ENCODE results near the gene CHRNA7. TPM values are rescaled to one million over a fixed set of nuclear protein-coding genes. Genes with fewer than 3 reads are reported as not detected.

Gene CHRNA7
- polyA plus RNA-seq, 4 donors = 4.3 to 13.7 (median 8.0) TPM

GRCh38 chr15:32014953-32015352 is 15.4 kb upstream of the CHRNA7 start:
- no peaks in the 10 kb centered on the region for H3K36me3 ChIP-seq (ENCODE audit: control insufficient read depth in 3 of 3, insufficient read depth in 2 of 3, low read depth in 1 of 3, low read length in 3 of 3)
- no peaks in the 10 kb centered on the region for H3K27me3 ChIP-seq (ENCODE audit: control insufficient read depth in 3 of 3, insufficient read depth in 3 of 3, low read length in 3 of 3)
- no peaks in the 10 kb centered on the region for H3K4me1 ChIP-seq (ENCODE audit: control insufficient read depth in 3 of 3, insufficient read depth in 2 of 3, low read depth in 1 of 3, low read length in 2 of 3)
- H3K9me3 ChIP-seq (ENCODE audit: control insufficient read depth in 2 of 2, insufficient read depth in 1 of 2, low read depth in 1 of 2, low read length in 1 of 2) = peaks cover 0 to 2% of the 10 kb centered on the region in 2 donors
- WGBS, 3 donors = 84 to 97% (median 91%) methylated on average over 1 of the region's 1 CpG
- DNase-seq = no peak
- H3K4me3 ChIP-seq (ENCODE audit: low read depth in 1 of 3, low read length in 3 of 3) = no peak overlapping the region
- H3K27ac ChIP-seq (ENCODE audit: low read depth in 1 of 3, low read length in 2 of 3) = no peak overlapping the region
- FAIRE-seq = no peak

DNA sequence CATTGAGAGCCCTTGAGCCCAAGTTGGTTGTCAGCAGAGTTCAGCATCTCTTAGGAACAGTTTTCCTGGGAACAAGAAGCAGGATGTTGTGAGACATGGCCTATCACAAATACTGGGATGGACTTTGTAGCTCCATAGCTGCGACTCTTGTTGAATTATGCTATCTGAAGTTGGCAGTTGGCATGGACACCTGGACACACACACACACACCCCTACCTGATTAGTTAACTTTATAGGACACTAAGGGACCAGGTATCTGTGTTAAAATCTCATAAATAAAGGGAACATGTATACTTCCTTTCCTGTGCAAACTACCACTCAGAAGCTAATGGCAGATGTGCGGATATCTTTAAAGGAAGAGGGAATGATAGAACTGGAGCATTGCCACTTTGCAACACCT is 10.2 kb upstream of the CHRNA7 start:
- no peak overlapping the region for H3K4me3 ChIP-seq (ENCODE audit: low read depth in 1 of 3, low read length in 3 of 3)
- no peaks in the 10 kb centered on the region for H3K36me3 ChIP-seq (ENCODE audit: control insufficient read depth in 3 of 3, insufficient read depth in 2 of 3, low read depth in 1 of 3, low read length in 3 of 3)
- DNase-seq = peak; percentile 29 to 80
- no peaks in the 10 kb centered on the region for H3K9me3 ChIP-seq (ENCODE audit: control insufficient read depth in 2 of 2, insufficient read depth in 1 of 2, low read depth in 1 of 2, low read length in 1 of 2)
- 22 to 66% (median 35%) methylated on average over 2 of the region's 2 CpGs for WGBS, 3 donors
- H3K27me3 ChIP-seq (ENCODE audit: control insufficient read depth in 3 of 3, insufficient read depth in 3 of 3, low read length in 3 of 3) = peaks cover 0 to 3% (median 0%) of the 10 kb centered on the region in 3 donors
- H3K27ac ChIP-seq (ENCODE audit: low read depth in 1 of 3, low read length in 2 of 3) = no peak overlapping the region
- no peak for FAIRE-seq
- no peaks in the 10 kb centered on the region for H3K4me1 ChIP-seq (ENCODE audit: control insufficient read depth in 3 of 3, insufficient read depth in 2 of 3, low read depth in 1 of 3, low read length in 2 of 3)

DNA sequence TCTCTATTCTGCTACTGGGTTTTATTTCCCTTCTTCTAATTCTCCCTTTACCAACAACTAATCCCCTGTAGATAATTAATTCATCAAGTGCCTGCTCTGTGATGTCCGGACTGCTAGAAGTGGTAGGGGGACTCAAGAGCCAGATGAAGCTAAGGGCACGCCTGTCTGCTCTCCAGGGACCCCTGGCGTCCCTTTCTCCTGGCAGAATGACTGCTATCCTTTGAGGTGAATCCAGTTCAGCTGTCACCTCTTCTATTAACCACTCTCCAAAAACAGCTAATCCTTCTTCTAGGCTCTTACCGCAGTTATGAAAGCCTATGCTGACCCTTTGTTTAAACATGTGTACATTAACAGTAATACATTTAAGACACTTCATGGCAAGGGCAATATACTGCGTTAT is 1.4 kb upstream of the CHRNA7 start:
- 5 to 9% (median 8%) methylated on average over 5 of the region's 5 CpGs for WGBS, 3 donors
- no peak overlapping the region for H3K4me3 ChIP-seq (ENCODE audit: low read depth in 1 of 3, low read length in 3 of 3)
- H3K27me3 ChIP-seq (ENCODE audit: control insufficient read depth in 3 of 3, insufficient read depth in 3 of 3, low read length in 3 of 3) = peaks cover 0 to 11% (median 7%) of the 10 kb centered on the region in 3 donors
- FAIRE-seq (no peak), DNase-seq (no peak)
- peaks cover 0 to 2% (median 0%) of the 10 kb centered on the region in 3 donors for H3K36me3 ChIP-seq (ENCODE audit: control insufficient read depth in 3 of 3, insufficient read depth in 2 of 3, low read depth in 1 of 3, low read length in 3 of 3)
- H3K4me1 ChIP-seq (ENCODE audit: control insufficient read depth in 3 of 3, insufficient read depth in 2 of 3, low read depth in 1 of 3, low read length in 2 of 3) = peaks cover 0 to 5% (median 4%) of the 10 kb centered on the region in 3 donors
- H3K9me3 ChIP-seq (ENCODE audit: control insufficient read depth in 2 of 2, insufficient read depth in 1 of 2, low read depth in 1 of 2, low read length in 1 of 2) = no peaks in the 10 kb centered on the region
- H3K27ac ChIP-seq (ENCODE audit: low read depth in 1 of 3, low read length in 2 of 3) = no peak overlapping the region

DNA sequence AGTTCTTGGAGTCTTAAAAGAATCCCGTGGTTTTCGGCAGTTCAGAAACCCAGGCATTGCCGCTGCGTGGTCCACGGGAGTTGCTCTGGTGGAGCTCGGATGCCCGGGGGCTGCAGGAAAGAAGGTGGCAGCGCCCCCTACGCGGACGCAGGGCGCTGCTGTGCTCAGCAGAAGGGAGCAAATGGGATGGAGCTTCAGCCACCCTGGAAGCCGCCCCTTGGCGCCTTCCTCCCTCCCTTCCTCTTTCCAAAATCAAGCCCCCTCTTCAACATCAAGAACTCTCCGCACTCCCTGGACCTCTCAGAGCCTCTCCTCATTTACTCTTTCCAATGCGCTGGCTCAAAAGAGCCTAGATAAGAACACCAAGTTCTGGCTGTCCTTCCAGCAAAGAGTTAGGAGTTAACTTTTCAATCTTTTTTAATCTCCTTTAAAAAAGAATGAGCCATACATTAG is 880 bp upstream of the CHRNA7 start:
- 0 to 3% (median 1%) methylated on average over 16 of the region's 16 CpGs for WGBS, 3 donors
- Histone ChIP-seq H3K27me3 (ENCODE audit: control insufficient read depth in 3 of 3, insufficient read depth in 3 of 3, low read length in 3 of 3) (peaks cover 0 to 11% (median 7%) of the 10 kb centered on the region in 3 donors), H3K27ac (ENCODE audit: low read depth in 1 of 3, low read length in 2 of 3) (peak overlapping the region in 1 of 3 donors; percentile 47), H3K4me3 (ENCODE audit: low read depth in 1 of 3, low read length in 3 of 3) (peak overlapping the region in 2 of 3 donors; percentile 76), H3K9me3 (ENCODE audit: control insufficient read depth in 2 of 2, insufficient read depth in 1 of 2, low read depth in 1 of 2, low read length in 1 of 2) (no peaks in the 10 kb centered on the region), H3K4me1 (ENCODE audit: control insufficient read depth in 3 of 3, insufficient read depth in 2 of 3, low read depth in 1 of 3, low read length in 2 of 3) (peaks cover 0 to 5% (median 4%) of the 10 kb centered on the region in 3 donors), H3K36me3 (ENCODE audit: control insufficient read depth in 3 of 3, insufficient read depth in 2 of 3, low read depth in 1 of 3, low read length in 3 of 3) (peaks cover 0 to 2% (median 0%) of the 10 kb centered on the region in 3 donors)
- peak; percentile 35 to 66 for DNase-seq
- FAIRE-seq = no peak

GRCh38 chr15:32030795-32031194 is 480 bp downstream of the CHRNA7 start:
- FAIRE-seq (no peak), DNase-seq (peak in 1 of 2 donors; percentile 43)
- peak overlapping the region in 2 of 3 donors; percentile 55 to 56 for H3K27ac ChIP-seq (ENCODE audit: low read depth in 1 of 3, low read length in 2 of 3)
- peaks cover 0 to 6% (median 5%) of the 10 kb centered on the region in 3 donors for H3K4me1 ChIP-seq (ENCODE audit: control insufficient read depth in 3 of 3, insufficient read depth in 2 of 3, low read depth in 1 of 3, low read length in 2 of 3)
- 1 to 3% (median 2%) methylated on average over 21 of the region's 21 CpGs for WGBS, 3 donors
- no peaks in the 10 kb centered on the region for H3K9me3 ChIP-seq (ENCODE audit: control insufficient read depth in 2 of 2, insufficient read depth in 1 of 2, low read depth in 1 of 2, low read length in 1 of 2)
- peaks cover 0 to 2% (median 0%) of the 10 kb centered on the region in 3 donors for H3K36me3 ChIP-seq (ENCODE audit: control insufficient read depth in 3 of 3, insufficient read depth in 2 of 3, low read depth in 1 of 3, low read length in 3 of 3)
- peak overlapping the region; percentile 27 to 76 (median 53) for H3K4me3 ChIP-seq (ENCODE audit: low read depth in 1 of 3, low read length in 3 of 3)
- peaks cover 0 to 11% (median 7%) of the 10 kb centered on the region in 3 donors for H3K27me3 ChIP-seq (ENCODE audit: control insufficient read depth in 3 of 3, insufficient read depth in 3 of 3, low read length in 3 of 3)

DNA sequence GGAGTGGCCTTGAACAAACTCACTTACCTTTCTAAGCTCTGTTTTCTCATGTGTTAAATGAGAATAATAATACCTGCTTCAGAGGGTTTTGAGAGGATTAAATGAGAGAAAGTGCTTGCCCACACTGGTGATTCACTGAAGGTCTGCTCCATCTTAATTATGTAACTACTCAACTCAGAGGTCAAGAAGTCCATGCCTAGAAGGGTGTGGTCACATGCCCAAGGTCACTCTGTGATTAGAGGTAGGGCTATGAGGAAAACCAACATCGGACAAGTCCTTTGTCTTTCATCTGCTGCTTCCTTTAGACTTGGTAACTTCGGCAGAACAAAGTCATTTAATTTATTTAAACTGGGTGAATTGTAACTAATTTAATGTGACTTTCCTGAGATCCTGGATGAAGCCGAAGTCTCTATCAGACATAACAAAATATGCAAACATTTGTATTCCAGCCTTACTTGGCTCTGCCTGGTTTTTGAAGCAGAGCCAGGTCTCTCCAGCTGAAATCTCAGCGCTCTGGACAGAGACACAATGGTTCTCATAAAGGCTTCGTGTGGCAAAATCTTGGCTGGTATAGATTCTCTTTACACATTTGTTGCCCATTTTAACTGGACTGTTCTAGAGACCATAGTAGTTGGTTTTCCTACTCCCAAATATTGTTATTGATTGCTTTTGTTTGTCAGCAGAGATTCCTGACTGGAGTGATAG is 3.0 kb downstream of the CHRNA7 start:
- no peak for FAIRE-seq
- WGBS, 3 donors = 17 to 42% (median 36%) methylated on average over 5 of the region's 5 CpGs
- peak; percentile 37 to 90 for DNase-seq
- Histone ChIP-seq H3K9me3 (ENCODE audit: control insufficient read depth in 2 of 2, insufficient read depth in 1 of 2, low read depth in 1 of 2, low read length in 1 of 2) (no peaks in the 10 kb centered on the region), H3K27ac (ENCODE audit: low read depth in 1 of 3, low read length in 2 of 3) (peak overlapping the region in 1 of 3 donors; percentile 74), H3K27me3 (ENCODE audit: control insufficient read depth in 3 of 3, insufficient read depth in 3 of 3, low read length in 3 of 3) (peaks cover 0 to 10% (median 6%) of the 10 kb centered on the region in 3 donors), H3K4me3 (ENCODE audit: low read depth in 1 of 3, low read length in 3 of 3) (no peak overlapping the region), H3K36me3 (ENCODE audit: control insufficient read depth in 3 of 3, insufficient read depth in 2 of 3, low read depth in 1 of 3, low read length in 3 of 3) (peaks cover 0 to 2% (median 0%) of the 10 kb centered on the region in 3 donors), H3K4me1 (ENCODE audit: control insufficient read depth in 3 of 3, insufficient read depth in 2 of 3, low read depth in 1 of 3, low read length in 2 of 3) (peaks cover 0 to 10% (median 6%) of the 10 kb centered on the region in 3 donors)

DNA sequence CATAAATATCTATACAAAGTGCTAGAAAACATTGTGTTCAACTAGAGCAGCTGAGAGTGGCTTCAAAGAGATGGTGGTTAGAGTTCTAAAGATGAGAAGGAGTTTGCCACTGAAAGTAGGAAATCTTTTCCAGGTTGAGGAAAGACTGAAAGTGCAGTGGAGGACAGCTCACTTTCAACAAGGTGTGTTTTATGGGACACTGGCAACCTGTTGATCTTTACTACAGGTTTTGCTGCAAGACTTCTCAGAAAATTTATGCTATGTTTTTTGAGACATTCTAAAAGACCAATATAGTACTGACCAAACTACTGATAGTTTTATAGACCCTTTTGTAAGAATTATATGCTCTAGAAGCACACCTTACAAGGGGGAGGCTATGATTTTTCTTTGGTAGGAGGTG is 3.8 kb downstream of the CHRNA7 start:
- H3K27ac ChIP-seq (ENCODE audit: low read depth in 1 of 3, low read length in 2 of 3) = no peak overlapping the region
- FAIRE-seq = no peak
- H3K27me3 ChIP-seq (ENCODE audit: control insufficient read depth in 3 of 3, insufficient read depth in 3 of 3, low read length in 3 of 3) = peaks cover 0 to 9% (median 3%) of the 10 kb centered on the region in 3 donors
- no peaks in the 10 kb centered on the region for H3K9me3 ChIP-seq (ENCODE audit: control insufficient read depth in 2 of 2, insufficient read depth in 1 of 2, low read depth in 1 of 2, low read length in 1 of 2)
- H3K4me3 ChIP-seq (ENCODE audit: low read depth in 1 of 3, low read length in 3 of 3) = no peak overlapping the region
- H3K36me3 ChIP-seq (ENCODE audit: control insufficient read depth in 3 of 3, insufficient read depth in 2 of 3, low read depth in 1 of 3, low read length in 3 of 3) = peaks cover 0 to 2% (median 0%) of the 10 kb centered on the region in 3 donors
- DNase-seq = no peak
- peaks cover 0 to 10% (median 6%) of the 10 kb centered on the region in 3 donors for H3K4me1 ChIP-seq (ENCODE audit: control insufficient read depth in 3 of 3, insufficient read depth in 2 of 3, low read depth in 1 of 3, low read length in 2 of 3)

- no peak for DNase-seq
- peaks cover 0 to 2% (median 0%) of the 10 kb centered on the region in 3 donors for H3K36me3 ChIP-seq (ENCODE audit: control insufficient read depth in 3 of 3, insufficient read depth in 2 of 3, low read depth in 1 of 3, low read length in 3 of 3)
- no peak overlapping the region for H3K4me3 ChIP-seq (ENCODE audit: low read depth in 1 of 3, low read length in 3 of 3)
- H3K4me1 ChIP-seq (ENCODE audit: control insufficient read depth in 3 of 3, insufficient read depth in 2 of 3, low read depth in 1 of 3, low read length in 2 of 3) = peaks cover 0 to 10% (median 6%) of the 10 kb centered on the region in 3 donors
- no peaks in the 10 kb centered on the region for H3K9me3 ChIP-seq (ENCODE audit: control insufficient read depth in 2 of 2, insufficient read depth in 1 of 2, low read depth in 1 of 2, low read length in 1 of 2)
- peaks cover 0 to 7% (median 0%) of the 10 kb centered on the region in 3 donors for H3K27me3 ChIP-seq (ENCODE audit: control insufficient read depth in 3 of 3, insufficient read depth in 3 of 3, low read length in 3 of 3)
- no peak overlapping the region for H3K27ac ChIP-seq (ENCODE audit: low read depth in 1 of 3, low read length in 2 of 3)
- FAIRE-seq = no peak
- 60 to 90% (median 87%) methylated on average over 2 of the region's 2 CpGs for WGBS, 3 donors
These were observed 5.0 kb downstream of the CHRNA7 start for GRCh38 chr15:32035285-32035684.

Measured in small intestine (tissue), 7 donors.